Suprapubic skin (tissue), 4 donors: Measurements from ENCODE around the gene TSPAN18. TPM values are rescaled to one million over a fixed set of nuclear protein-coding genes. Genes with fewer than 3 reads are reported as not detected.
A peak's percentile ranks its signal among the peaks of the same experiment; 100 is the strongest.

ENCODE experiments used
- DNase-seq, 2 donors: peaks; one replicate each; pipeline ENCODE4 v3.0.0-alpha.2; 2019; ENCODE audit warnings: low spot score in 2 of 2
- H3K27ac ChIP-seq: fragments of 200-600 bp; sonication (generic); one replicate; pipeline ENCODE4 v1.5.1; 2019
- H3K27me3 ChIP-seq: fragments of 200-600 bp; sonication (generic); one replicate; pipeline ENCODE4 v1.5.1; 2019
- H3K36me3 ChIP-seq: fragments of 200-600 bp; sonication (generic); one replicate; pipeline ENCODE4 v1.5.1; 2019
- H3K4me1 ChIP-seq: fragments of 200-600 bp; sonication (generic); one replicate; pipeline ENCODE4 v1.5.1; 2019
- H3K4me3 ChIP-seq: fragments of 200-600 bp; sonication (generic); one replicate; pipeline ENCODE4 v1.5.1; 2019; ENCODE audit warnings: mild to moderate bottlenecking
- H3K9me3 ChIP-seq: fragments of 200-600 bp; sonication (generic); one replicate; pipeline ENCODE4 v1.5.1; 2019
- CTCF ChIP-seq, 2 donors: fragments of 200-600 bp in 1 of 2; fragments of 450-650 bp in 1 of 2; sonication (generic) in 1 of 2; IDR thresholded peaks; one replicate each; pipeline ENCODE4 v1.5.1; 2016 to 2019; ENCODE audit warnings: antibody characterized with exemption in 2 of 2, mild to moderate bottlenecking in 1 of 2, moderate library complexity in 1 of 2
- EP300 ChIP-seq: sonication (generic); formaldehyde crosslinking; IDR thresholded peaks from one replicate; pipeline ENCODE4 v1.6.1; 2017; ENCODE audit warnings: antibody characterized with exemption
- POLR2A ChIP-seq, 2 donors: fragments of 450-650 bp; IDR thresholded peaks; one replicate each; pipeline ENCODE4 v1.6.1; 2017; ENCODE audit warnings: antibody characterized with exemption in 2 of 2, mild to moderate bottlenecking in 2 of 2, moderate library complexity in 2 of 2
- POLR2AphosphoS5 ChIP-seq, 3 donors: sonication (generic); formaldehyde crosslinking; IDR thresholded peaks; one replicate each; pipeline ENCODE4 v1.6.1; 2017; ENCODE audit warnings: antibody characterized with exemption in 3 of 3
- WGBS: methylation state at CpG from one replicate; pipeline ENCODE4 v1.1.5; 2018; 5-methylcytosine and 5-hydroxymethylcytosine counted together
- total RNA-seq, 4 donors: library from RNA; depleted of rRNA; stranded (reverse); fragments of >200 nt; gene quantifications; one replicate each; pipeline ENCODE4 v1.1.0, GENCODE V29; 2016

TSPAN18 gene
- total RNA-seq, 4 donors from 2014 or later = 1.3 to 5.1 (median 3.9) TPM

DNA sequence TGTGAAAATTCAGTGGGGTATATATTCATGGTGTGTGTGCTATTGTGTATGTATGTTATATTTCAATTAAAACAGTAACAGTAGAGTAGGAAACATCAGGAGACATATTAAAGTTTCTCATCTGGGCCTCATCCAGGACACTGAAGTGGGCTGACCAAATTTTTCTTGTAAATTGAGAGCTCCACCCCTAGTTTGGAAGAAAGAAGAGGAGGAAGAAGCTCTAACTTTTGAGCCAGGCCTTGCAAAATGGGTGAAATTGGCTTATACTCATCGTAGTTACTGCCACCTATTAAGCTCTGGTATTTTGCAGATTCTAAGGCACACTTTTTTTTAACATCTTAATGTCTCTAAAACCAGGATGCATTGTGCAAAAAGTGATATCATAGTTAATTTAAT, 33.7 kb downstream of the TSPAN18 start:
- no peaks in the 10 kb centered on the region for H3K9me3 ChIP-seq
- 43% methylated on average over 1 of the region's 1 CpG for whole genome bisulfite sequencing
- TF ChIP-seq POLR2AphosphoS5 (IDR thresholded peaks at IDR 0.05) = no peak
- no peak for TF ChIP-seq EP300
- TF ChIP-seq POLR2A (IDR thresholded peaks at IDR 0.05) = no peak
- no peak for TF ChIP-seq CTCF (IDR thresholded peaks at IDR 0.05)
- H3K27ac ChIP-seq = no peak overlapping the region
- no peak overlapping the region for H3K4me3 ChIP-seq
- H3K27me3 ChIP-seq = no peaks in the 10 kb centered on the region
- H3K36me3 ChIP-seq = no peaks in the 10 kb centered on the region
- H3K4me1 ChIP-seq = peaks cover 28% of the 10 kb centered on the region
- DNase-seq = no peak

DNA sequence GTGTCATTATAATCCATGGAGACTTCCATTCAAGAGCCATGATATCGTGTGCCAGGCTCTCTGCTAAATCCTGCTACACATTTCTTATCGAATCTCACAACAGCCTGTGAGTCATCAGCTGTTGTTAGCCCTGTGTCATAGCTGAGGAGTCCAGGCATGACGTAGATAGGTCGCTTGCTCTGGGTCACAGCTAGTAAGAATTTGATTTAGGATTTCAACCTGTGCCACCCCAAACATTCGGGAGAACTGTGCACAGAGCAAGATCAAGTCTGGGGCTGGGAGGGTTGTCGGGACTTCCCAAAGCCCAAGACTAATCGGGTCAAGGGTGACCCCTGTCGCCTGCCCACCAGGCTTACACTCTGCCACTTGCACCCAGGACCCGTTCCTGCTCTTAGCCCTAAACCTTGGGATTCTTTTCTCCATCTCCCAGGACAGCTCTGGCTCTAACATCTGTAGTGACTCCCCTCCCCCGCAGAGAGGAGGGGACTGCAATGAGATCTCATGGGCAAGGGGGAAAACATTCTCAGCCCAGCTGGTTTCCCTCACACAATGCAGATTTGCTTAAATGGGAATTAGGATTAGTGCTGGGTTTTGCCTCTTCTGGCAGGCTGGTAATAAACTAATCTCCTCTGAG, 34.3 kb downstream of the TSPAN18 start:
- H3K27ac ChIP-seq = peak overlapping the region; percentile 47
- no peak overlapping the region for H3K4me3 ChIP-seq
- no peaks in the 10 kb centered on the region for H3K27me3 ChIP-seq
- peaks cover 24% of the 10 kb centered on the region for H3K4me1 ChIP-seq
- H3K9me3 ChIP-seq = no peaks in the 10 kb centered on the region
- 30% methylated on average over 7 of the region's 10 CpGs for WGBS
- H3K36me3 ChIP-seq = no peaks in the 10 kb centered on the region
- TF ChIP-seq CTCF (IDR thresholded peaks at IDR 0.05) = no peak
- TF ChIP-seq EP300 = no peak
- no peak for TF ChIP-seq POLR2A (IDR thresholded peaks at IDR 0.05)
- no peak for TF ChIP-seq POLR2AphosphoS5 (IDR thresholded peaks at IDR 0.05)
- DNase-seq = peak in 1 of 2 donors; percentile 71

DNA sequence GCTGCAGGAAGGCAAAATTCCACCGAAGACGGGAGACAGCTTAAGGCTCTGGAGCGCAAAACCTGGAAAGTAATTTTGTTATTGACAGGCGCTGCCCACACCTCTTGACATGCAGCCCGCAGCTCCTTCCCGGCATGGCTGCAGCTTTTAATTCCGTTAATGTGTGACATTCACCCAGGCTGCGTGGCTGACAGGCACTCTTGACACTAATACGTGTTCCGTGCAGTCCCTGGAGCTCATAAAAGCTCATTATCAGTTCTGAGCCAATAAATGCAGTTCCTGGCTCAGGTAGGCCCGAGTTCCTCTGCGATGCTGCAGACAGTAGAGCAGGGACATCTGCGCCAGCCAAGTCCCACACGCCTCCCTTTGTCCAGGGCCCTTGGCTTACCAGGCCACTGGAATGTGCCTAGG, 34.8 kb downstream of the TSPAN18 start:
- peak in 1 of 2 donors; percentile 50 for DNase-seq
- 52% methylated on average over 14 of the region's 14 CpGs for WGBS
- H3K27me3 ChIP-seq = no peaks in the 10 kb centered on the region
- H3K4me1 ChIP-seq = peaks cover 28% of the 10 kb centered on the region
- no peak overlapping the region for H3K4me3 ChIP-seq
- TF ChIP-seq POLR2A (IDR thresholded peaks at IDR 0.05) (no peak), CTCF (IDR thresholded peaks at IDR 0.05) (no peak), POLR2AphosphoS5 (IDR thresholded peaks at IDR 0.05) (no peak), EP300 (no peak)
- H3K27ac ChIP-seq = no peak overlapping the region
- no peaks in the 10 kb centered on the region for H3K9me3 ChIP-seq
- H3K36me3 ChIP-seq = no peaks in the 10 kb centered on the region

DNA sequence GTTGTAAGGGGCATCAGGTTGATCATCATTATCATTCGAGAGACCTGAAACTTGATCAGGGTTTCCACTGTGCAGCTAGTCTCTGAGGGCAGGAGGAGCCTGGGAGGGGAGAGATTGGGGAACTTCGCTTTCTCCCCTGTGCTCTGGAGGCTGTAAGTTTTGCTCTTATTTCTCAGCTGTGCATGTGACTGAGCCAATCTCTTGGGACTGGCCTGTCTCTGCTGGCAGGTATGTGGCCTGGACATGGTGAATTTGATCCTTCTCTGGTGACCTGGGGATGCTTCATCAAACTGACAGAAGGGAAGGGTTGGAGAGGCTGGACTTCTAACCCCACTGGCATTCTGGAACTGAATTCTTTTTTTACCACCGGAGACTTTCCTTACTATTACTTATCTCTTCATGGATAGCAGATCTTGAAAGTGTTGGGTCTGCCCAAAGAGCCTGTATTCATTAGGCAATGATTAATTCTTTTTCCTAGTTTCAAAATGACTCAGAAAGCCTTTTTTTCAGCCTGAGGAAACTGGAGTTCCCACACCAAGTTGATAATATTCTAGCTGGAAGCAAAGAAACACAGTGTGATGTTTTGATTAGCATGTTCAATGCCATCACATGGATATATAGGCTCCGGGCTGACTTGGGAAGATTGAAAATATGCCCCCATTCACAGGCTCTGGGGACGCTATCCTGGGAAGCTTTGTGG, 36.5 kb downstream of the TSPAN18 start:
- WGBS = 71% methylated on average over 5 of the region's 5 CpGs
- Histone ChIP-seq H3K9me3 (no peaks in the 10 kb centered on the region), H3K27me3 (no peaks in the 10 kb centered on the region), H3K36me3 (no peaks in the 10 kb centered on the region), H3K4me1 (peaks cover 29% of the 10 kb centered on the region), H3K27ac (no peak overlapping the region), H3K4me3 (no peak overlapping the region)
- DNase-seq = no peak
- TF ChIP-seq EP300 (no peak), POLR2A (IDR thresholded peaks at IDR 0.05) (no peak), POLR2AphosphoS5 (IDR thresholded peaks at IDR 0.05) (no peak), CTCF (IDR thresholded peaks at IDR 0.05) (no peak)

DNA sequence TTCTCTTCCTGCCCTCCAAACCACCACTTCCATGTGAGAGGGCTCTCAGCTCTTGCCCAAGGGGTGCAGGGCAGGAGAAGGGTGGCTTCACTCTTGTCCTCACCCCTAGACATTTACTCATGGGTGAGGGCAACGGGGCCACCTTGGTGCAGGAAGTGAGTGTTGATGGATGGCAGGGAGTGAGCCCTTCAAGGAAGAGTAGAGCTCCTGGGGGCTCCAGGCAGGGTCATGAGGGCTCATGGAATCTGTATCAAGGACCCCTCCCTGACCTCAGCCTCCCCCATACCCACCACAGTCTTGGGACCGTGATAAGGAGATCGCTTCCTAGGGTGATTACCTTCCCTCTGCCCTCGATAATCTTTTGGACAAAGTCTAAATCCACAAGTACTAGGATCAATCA, 37.8 kb downstream of the TSPAN18 start:
- Histone ChIP-seq H3K27me3 (no peaks in the 10 kb centered on the region), H3K4me3 (no peak overlapping the region), H3K9me3 (no peaks in the 10 kb centered on the region), H3K4me1 (peaks cover 29% of the 10 kb centered on the region), H3K27ac (no peak overlapping the region), H3K36me3 (no peaks in the 10 kb centered on the region)
- DNase-seq = peak in 1 of 2 donors; percentile 21
- no peak for TF ChIP-seq EP300
- TF ChIP-seq CTCF (IDR thresholded peaks at IDR 0.05) = no peak
- no peak for TF ChIP-seq POLR2AphosphoS5 (IDR thresholded peaks at IDR 0.05)
- TF ChIP-seq POLR2A (IDR thresholded peaks at IDR 0.05) = no peak
- WGBS = 97% methylated on average over 4 of the region's 4 CpGs
